GM21526 (cell line): ENCODE measurements around the gene INAFM1.
A peak's percentile ranks its signal among the peaks of the same experiment; 100 is the strongest.
"Not testable (repeated sequence)": the region's sequence is repeated elsewhere in the genome, so short reads cannot be mapped to it uniquely, and the experiment has no call there.

ENCODE experiments used
- ATAC-seq: cut with Tn5 transposase; IDR thresholded peaks from one replicate; pipeline ENCODE4 v1.9.1; 2021; ENCODE audit warnings: moderate library complexity; ENCODE audit not compliant: unreplicated experiment, low FRiP score

Gene INAFM1

DNA sequence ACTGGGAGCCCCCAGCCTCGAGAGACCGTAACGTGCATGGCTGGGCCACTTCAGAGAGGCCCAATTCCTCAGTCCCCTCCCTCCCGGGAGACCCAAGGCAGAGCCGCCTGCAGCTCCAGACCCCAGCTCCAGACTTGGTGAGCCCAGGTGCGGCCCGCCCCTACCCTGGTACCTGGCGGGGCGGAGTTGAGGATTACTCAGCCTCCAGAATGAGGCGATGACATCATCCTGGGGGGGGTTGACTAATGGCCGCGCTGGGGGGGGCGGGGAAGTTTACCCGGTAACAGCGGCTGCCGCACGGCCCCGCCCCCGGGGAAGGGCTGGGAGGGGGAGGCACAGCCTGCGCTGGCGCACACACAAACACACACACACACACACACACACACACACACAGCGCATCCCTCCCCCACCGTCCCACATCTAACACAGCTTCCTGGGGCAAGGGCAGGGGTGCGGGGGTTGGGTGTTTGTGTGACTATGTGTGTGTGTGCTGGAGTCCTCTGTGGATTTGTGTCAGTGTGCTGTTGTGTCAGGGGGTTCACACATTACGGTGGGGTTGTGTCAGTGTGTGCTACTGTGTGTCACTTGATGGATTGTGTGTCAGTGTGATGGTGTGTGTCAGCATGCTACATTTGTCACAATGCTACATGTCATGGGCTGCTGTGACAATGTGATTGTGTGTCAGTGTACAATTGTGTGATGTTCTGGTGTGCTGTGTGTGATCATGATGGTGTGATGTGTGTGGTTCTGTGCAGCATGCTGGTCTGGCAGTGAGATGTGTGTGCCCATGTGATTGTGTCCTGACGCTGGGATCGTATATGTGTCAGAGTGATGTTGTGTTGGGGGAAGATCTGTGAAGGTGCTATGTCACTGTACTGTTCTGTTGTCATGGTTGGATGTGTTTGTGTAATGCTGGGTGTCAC is 33.4 kb upstream of the INAFM1 start:
- no peak for ATAC-seq

DNA sequence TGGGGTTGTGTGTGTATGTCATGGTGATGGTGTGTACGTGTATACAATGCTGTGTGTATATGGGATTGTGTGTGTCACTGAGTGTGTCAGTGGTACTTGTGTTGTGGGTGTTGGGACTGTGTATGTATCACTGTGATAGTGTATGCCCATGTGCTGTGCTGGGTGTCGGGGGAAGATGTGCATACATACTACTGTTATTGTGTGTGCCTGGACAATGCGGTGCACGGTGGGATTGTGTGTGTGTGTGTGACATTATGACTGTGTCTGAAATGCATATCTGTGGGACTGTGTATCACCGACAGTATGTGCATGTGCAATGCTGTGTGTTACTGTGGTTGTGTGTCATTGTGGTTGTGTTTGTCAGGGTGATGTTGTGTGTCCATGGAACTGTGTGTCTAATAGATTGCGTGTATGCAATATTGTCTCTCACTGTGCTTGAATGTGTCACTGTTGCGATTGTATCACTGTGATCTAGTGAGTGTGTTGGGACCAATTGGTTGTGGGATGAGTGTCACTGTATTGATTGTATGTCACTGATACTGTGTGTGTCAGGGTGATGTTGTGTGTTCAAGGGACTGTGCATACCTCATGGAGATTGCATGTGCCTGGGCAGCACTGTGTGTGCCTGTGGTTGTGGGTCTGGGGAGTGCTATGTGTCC is 32.6 kb upstream of the INAFM1 start:
- no peak for ATAC-seq

DNA sequence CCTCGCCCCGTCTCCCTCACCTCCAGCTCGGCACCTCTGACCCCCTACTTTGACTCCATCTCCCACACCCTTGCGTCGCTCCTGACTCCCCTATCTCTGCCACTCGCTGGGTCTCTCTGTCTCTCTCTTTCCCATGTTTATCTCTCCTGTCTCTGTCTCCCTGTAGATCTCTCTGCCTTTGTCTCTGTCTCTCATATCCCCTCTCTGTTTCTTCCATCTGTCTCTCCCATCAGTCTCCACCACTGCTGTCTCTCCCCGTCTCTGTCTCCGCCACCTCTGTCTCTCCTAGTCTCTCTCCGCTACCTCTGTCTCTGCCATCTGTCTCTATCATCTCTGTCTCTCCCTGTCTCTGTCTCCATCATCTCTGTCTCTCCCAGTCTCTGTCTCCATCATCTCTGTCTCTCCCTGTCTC is 31.3 kb upstream of the INAFM1 start:
- ATAC-seq, result no peak

DNA sequence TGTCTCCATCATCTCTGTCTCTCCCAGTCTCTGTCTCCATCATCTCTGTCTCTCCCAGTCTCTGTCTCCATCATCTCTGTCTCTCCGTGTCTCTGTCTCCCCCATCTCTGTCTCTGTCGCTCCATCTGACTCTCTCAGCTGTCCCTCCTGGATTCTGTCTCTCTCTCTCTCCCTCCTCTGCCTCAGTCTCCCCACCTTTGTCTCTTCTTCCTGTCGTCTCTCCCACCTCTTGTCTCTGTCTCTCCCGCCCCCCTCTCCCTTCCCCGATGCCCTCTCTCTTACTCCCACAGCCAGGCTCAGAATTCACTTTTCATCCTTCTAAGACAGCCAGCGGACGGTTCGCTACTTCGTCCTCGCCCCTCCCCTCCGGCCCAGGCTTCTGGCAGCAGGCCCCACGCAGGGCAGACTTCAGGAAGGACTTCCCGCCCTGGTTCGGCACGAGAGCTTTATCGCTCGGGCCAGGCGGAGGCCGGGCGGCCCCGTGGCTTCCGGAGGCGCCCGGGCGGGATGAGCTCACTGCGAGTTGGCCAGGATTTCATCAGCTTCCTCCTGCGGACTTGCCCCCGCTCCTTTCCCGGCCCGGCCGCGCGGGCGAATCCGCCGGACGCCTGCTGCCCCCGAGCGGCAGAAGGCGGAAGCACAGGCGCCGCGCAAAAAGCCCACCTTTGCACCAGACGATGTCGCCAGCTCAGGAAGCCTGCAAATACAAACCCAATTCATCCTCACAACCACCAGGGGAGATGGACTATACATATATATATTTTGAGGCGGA is 30.7 kb upstream of the INAFM1 start:
- peak; percentile 54 for ATAC-seq

DNA sequence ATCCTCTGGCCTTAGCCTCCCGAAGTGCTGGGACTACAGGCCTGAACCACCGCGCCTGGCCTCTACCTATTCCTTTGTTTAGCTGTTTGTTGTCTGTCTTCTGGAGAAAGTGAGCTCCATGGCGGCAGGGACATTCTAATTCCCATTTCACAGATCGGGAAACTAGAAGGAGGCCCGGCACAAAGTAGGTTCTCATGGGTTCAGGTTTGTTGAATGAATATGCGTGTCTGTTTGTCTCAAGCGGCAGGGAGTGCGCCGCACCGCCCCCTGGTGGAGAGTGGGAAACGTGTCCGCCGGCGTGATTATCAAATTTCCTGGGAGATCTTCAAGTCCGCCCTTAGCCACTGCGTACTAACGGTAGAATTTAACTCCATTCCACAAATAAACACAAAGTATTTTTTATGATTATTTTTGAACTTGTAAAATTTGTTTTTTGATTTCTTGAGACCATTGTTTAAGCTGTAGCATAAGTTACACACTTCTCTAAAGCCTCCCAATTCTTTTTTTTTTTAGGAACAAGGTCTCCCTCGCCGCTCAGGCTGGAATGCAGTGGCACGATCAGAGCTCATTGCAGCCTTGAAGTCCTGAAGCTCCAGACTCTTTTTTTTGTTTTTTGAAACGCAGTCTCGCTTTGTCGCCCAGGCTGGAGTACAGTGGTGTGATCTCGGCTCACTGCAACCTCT is 27.2 kb upstream of the INAFM1 start:
- ATAC-seq, result no peak

DNA sequence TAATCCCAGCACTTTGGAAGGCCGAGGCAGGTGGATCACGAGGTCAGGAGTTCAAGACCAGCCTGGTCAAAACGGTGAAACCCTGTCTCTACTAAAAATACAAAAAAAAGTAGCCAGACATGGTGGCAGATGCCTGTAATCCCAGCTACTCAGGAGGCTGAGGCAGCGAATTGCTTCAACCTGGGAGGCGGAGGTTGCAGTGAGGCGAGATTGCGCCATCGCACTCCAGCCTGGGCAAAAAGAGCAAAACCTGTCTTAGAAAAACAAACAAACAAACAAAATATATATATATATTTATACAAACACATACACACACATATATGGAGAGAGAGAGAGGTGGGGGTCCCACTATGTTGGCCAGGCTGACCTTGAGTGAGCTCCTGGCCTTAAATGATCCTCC is 21.7 kb upstream of the INAFM1 start:
- ATAC-seq, result not testable (repeated sequence)

DNA sequence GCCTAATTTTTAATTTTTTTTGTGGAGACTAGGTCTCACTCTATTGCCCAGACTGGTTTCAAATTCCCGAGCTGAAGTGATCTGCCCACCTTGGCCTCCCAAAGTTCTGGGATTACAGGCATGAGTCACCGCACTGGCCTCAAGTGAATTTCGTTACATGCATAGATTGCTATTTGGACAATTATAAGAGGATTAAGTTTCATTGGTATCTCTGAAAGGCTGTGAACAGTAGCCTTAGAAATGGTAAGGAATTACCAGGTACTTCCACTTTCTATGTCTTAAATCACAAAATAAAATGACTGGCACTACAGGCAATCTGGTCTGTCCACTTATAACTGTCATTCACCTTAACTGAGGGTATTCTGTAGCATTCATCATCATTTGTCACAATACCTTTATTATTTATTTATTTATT is 21.2 kb upstream of the INAFM1 start:
- ATAC-seq, result no peak

DNA sequence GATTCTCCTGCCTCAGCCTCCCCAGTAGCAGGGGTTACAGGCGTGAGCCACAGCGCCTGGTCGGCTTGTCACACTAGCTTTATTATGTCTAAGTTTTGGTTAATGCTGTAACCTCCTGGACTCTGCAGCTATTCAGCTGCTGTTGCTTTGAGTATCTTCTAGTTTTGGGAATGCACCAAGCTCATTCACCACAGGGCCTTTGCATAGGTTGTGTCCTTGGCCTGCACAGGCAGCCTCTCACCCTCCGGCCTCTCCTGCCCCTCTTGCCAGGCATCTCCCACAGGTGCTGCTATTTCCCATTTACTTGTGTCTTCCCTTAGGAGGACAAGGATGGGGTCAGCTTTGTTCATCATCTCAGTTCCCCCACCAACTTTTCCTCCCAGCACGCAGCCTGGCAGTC is 20.7 kb upstream of the INAFM1 start:
- ATAC-seq, result no peak

DNA sequence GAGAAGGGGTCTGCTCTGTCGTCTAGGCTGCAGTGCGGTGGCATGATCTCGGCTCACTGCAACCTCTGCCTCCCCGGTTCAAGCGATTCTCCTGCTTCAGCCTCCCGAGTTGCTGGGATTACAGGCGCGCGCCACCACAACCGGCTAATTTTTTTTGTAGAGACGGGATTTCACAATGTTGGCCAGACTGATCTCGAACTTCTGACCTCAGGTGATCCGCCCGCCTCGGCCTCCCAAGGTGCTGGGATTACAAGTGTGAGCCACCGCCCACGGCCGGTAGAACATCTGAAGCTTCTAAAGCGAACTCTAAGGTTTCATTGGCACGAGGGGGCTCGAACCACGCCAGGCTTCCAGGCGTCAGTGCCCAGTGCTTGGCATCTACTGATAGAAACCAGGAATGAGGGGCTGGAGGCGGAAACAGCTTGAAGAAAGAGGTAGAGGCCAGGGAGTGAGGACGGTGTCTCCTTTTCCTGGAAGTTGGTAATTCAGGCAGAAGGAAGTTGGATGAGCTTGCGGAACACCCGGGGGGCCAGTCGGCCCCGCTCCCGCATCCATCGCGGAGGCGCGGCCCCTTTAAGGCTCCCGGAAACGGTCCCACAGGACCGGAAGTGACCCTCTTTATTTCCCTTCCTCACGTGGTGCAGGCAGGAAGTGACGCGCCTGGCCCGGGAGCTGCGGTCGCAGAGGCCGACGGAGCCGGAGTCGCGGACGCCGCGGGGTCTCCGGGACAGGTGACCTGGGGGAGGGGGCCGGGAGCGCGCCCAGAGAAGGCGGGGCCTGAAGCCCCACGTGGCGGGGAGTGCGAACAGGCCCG is 18.6 kb upstream of the INAFM1 start, which contains the start of gene CCDC9:
TSS of gene CCDC9 (plus strand) at position 647 of the 814 bp plus-strand sequence. CDS start 1,876 bp downstream, outside the sequence.
- ATAC-seq, result peak; percentile 40

DNA sequence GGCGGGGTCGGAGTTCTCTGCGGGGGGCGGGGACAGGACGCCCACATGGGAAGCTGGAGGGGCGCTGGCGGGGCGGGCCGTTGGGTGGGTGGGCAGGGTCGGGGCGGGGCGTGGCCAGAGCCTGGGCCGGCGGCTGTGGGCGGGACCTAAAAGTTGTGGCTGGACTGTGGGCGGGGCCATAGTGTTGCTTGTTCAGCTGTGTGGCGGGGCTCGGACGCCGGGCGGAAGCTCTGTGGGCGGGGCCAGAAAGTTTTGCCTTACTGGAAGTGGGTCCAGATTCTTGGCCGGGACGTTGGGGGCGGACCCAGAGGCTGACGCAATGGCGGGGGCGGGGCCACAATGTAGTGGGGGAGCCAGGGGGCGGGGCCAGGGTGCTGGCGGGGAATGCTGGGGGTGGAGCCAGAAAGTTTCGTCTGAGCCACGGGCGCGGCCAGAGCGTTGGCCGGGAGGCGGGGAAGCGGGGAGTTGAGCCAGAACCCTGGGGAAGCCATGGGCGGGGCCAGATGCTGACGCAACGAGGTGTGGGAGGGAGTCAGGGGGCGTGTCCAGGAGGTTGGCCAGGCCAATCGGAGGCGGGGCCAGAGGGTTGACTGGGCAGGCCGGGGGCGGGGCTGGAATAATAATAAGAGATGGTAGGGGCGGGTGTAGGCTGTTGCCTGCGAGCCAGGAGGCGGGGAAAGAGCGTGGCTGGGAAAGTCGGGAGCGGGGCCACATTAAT is 17.8 kb upstream of the INAFM1 start:
- ATAC-seq, result peak; percentile 59

DNA sequence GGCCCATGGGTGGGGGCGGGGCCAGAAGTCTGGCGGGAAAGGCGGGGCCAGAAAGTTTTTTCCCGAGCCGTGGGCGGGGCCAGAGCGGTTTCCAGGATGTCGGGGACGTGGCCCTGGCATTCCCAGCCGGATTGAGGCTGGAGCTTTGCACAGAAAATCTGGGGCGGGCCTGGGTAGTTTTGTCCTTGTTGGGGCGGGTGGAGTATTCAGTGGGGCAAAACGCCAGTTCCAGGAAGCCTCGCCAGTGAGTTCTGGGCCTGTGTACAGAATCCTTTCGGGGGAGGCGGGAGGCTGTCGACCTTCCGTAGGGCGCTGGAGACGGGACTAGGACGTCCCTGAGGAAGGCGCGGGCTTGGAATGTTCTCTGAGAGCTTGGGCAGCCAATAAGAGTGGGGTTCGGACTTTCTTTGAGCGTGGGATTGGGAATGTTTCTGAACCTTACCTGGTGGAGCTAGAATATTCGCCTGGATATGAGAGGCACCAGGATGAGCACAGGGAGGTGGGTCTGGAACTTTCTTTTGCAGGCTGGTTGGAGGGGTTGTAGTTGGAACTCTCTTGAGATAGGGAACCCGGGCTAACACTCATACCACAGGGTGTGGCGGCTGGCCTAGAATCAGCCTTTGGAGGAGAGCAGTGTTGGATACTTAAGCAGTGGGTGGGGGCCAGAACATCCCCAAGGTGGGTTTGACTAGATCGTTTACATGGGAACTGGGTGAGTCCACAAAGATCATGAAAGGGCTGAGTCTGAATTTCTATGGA is 17.1 kb upstream of the INAFM1 start:
- ATAC-seq, result peak; percentile 4

DNA sequence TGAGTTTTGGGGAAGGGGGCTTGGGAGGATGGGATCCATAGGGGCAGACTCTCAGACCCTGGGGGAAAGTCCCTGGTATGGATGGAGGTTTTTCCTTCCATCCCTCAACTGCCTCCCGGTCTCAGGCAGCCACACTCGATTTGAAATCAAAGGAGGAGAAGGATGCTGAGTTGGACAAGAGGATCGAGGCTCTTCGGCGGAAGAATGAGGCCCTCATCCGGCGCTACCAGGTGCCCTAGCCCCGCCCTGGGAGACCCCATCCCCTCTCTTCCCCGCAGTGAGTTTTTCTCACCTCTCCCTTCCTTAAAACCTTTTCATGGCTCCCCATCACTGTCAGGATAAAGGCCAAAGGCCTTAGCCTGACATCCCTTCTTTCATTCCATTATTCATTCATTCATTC is 16.3 kb upstream of the INAFM1 start:
- no peak for ATAC-seq

DNA sequence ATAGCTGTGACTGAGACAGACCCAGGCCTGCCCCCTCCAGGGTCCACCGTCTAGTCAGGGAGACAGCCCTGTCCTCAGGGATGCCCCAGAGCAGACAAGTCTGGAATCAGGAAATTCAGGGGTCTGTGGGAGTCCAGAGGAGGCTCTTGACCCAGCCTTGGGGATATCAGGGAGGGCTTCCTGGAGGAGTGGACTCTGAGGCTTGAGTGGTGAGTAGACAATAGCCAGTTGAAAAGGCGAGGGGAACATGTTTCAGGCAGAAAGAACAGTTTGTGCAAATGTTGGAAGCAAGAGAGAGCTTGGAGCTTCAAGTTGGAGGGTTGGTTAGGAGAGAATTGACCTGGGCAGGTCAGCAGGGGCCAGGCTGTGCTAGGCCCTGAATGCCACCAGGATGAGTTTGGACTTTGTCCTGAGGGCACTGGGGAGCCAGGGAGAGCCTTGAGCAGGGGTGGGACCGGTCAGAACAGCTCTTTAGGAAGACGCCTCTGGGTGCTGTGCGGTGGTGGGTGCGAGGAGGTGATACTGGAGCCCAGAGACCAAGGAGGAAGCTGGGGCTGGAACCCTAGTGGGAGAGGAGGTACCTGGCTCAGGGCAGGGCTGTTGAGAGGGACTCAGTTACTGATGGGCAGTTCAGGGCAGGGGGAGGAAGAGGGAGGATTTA is 15.7 kb upstream of the INAFM1 start:
- ATAC-seq, result no peak

DNA sequence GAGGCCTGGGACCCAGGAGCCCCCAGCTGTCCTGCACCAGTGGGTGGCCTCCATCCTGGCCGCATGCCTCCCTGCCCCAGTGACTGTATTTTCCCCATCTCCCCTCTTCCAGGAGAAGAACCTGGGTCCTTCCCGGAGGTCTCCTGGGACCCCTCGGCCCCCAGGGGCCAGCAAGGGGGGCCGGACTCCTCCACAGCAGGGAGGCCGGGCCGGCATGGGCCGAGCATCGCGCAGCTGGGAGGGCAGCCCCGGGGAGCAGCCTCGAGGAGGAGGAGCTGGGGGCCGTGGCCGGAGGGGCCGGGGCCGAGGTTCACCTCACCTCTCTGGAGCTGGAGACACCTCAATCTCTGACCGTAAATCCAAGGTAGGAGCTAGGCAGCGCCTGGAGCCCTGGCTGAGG is 14.2 kb upstream of the INAFM1 start:
- ATAC-seq, result no peak

DNA sequence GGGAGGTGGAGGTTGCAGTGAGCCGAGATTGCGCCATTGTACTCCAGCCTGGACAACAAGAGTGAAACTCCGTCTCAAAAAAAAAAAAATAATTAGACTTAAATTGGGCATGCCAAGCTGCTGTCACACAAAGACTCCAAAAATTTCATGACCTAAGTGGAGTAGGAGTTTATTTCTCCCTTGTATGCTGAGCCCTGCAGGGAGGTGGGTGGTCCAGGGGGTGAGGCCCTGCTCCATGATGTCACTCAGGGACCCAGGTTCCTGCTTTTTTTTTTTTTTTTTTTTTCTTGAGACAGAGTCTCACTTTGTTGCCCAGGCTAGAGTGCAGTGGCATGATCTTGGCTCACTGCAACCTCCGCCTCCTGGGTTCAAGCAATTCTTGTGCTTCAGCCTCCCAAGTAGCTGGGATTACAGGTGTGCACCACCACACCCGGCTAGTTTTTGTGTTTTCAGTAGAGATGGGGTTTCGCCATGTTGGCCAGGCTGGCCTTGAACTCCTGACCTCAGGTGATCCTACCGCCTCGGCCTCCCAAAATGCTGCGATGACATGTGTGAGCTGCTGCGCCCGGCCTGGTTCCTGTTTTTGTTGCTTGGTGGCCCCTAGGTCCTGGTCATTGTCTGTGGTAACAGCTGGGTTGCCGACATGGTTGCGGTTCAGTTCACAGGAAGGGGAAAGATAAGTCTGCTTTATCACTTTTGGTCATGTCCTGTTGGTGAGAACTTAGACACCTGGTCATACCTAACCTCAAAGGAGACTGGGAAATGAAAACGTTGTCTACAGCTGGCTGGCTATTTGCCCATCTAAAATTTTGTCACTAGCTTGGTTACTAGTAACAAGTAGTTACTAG is 12.5 kb upstream of the INAFM1 start:
- ATAC-seq, result not testable (repeated sequence)

DNA sequence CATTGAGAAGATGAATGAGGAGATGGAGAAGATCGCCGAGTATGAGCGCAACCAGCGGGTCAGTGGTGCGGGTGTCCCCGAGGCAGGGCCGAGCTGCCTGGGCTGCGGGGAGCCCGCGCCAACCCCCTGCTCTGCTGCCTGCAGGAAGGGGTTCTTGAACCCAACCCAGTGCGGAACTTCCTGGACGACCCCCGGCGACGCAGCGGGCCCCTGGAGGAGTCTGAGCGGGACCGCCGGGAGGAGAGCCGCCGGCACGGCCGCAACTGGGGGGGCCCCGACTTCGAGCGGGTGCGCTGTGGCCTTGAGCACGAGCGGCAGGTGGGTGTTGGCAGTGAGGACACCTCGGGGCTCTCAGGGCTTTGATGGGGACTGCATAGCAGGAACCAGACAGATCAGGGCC is 10.1 kb upstream of the INAFM1 start:
- no peak for ATAC-seq

DNA sequence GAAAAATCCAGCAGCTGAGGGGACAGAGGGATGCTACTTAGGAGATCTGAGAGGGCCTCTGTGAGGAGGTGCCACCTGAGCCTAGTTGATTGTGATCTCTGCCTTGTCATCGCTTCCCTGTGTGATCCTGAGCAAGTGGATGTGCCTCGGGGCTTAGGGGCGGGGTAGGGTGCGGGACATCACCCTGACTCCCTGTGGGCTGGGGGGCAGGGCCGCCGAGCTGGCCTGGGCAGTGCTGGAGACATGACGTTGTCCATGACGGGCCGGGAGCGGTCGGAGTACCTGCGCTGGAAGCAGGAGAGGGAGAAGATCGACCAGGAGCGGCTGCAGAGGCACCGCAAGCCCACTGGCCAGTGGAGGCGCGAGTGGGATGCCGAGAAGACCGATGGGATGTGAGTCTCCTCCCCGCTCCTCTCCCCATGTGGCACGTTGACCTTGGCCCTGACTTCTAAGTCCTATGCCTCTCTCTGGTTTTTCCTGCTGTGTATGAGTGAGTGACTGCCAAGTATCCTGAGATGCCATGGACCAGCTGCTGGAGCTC is 8.2 kb upstream of the INAFM1 start:
- no peak for ATAC-seq
